ENCODE results near the gene PLCB4. TPM values are rescaled to one million over a fixed set of nuclear protein-coding genes. Genes with fewer than 3 reads are reported as not detected.

PLCB4 gene
- total and polyA plus RNA-seq, 2 experiments from 2014 or later, result 6.5 to 16.1 TPM

DNA sequence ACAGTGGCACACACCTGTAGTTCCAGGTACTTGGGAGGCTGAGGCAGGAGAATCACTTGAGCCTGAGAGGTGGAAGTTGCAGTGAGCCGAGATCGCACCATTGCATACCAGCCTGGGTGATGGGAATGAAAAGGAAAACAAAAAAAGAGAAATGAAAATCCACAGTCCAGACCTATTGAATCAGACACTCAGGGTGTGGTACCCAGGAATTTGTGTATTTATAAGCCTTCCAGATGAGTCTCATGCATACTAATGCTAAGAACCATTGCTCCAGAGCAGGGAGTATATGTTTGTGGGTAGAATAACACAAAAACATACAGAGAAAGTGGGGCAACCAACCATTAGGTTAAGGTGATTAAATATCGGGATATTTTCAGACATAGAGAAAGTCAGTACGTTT, 36.1 kb upstream of the PLCB4 start:
- H3K4me3 ChIP-seq, result no peak overlapping the region
- H2AFZ ChIP-seq, result no peak overlapping the region
- no peak for TF ChIP-seq CREB1 (CRISPR knock-in tag; IDR thresholded peaks at IDR 0.05; ENCODE audit: low read depth)
- TF ChIP-seq, protein P1, sequence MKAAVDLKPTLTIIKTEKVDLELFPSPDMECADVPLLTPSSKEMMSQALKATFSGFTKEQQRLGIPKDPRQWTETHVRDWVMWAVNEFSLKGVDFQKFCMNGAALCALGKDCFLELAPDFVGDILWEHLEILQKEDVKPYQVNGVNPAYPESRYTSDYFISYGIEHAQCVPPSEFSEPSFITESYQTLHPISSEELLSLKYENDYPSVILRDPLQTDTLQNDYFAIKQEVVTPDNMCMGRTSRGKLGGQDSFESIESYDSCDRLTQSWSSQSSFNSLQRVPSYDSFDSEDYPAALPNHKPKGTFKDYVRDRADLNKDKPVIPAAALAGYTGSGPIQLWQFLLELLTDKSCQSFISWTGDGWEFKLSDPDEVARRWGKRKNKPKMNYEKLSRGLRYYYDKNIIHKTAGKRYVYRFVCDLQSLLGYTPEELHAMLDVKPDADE (IDR thresholded peaks at IDR 0.05), result no peak
- TF ChIP-seq, protein P2, sequence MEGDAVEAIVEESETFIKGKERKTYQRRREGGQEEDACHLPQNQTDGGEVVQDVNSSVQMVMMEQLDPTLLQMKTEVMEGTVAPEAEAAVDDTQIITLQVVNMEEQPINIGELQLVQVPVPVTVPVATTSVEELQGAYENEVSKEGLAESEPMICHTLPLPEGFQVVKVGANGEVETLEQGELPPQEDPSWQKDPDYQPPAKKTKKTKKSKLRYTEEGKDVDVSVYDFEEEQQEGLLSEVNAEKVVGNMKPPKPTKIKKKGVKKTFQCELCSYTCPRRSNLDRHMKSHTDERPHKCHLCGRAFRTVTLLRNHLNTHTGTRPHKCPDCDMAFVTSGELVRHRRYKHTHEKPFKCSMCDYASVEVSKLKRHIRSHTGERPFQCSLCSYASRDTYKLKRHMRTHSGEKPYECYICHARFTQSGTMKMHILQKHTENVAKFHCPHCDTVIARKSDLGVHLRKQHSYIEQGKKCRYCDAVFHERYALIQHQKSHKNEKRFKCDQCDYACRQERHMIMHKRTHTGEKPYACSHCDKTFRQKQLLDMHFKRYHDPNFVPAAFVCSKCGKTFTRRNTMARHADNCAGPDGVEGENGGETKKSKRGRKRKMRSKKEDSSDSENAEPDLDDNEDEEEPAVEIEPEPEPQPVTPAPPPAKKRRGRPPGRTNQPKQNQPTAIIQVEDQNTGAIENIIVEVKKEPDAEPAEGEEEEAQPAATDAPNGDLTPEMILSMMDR (conservative IDR thresholded peaks at IDR 0.05; ENCODE audit: low read depth in 2 of 2), result no peak
- TF ChIP-seq, protein P3, sequence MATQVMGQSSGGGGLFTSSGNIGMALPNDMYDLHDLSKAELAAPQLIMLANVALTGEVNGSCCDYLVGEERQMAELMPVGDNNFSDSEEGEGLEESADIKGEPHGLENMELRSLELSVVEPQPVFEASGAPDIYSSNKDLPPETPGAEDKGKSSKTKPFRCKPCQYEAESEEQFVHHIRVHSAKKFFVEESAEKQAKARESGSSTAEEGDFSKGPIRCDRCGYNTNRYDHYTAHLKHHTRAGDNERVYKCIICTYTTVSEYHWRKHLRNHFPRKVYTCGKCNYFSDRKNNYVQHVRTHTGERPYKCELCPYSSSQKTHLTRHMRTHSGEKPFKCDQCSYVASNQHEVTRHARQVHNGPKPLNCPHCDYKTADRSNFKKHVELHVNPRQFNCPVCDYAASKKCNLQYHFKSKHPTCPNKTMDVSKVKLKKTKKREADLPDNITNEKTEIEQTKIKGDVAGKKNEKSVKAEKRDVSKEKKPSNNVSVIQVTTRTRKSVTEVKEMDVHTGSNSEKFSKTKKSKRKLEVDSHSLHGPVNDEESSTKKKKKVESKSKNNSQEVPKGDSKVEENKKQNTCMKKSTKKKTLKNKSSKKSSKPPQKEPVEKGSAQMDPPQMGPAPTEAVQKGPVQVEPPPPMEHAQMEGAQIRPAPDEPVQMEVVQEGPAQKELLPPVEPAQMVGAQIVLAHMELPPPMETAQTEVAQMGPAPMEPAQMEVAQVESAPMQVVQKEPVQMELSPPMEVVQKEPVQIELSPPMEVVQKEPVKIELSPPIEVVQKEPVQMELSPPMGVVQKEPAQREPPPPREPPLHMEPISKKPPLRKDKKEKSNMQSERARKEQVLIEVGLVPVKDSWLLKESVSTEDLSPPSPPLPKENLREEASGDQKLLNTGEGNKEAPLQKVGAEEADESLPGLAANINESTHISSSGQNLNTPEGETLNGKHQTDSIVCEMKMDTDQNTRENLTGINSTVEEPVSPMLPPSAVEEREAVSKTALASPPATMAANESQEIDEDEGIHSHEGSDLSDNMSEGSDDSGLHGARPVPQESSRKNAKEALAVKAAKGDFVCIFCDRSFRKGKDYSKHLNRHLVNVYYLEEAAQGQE (IDR thresholded peaks at IDR 0.05; ENCODE audit: unreplicated experiment), result no peak
- H3F3A ChIP-seq (replicated peaks; ENCODE audit: low read depth), result no peaks in the 10 kb centered on the region
- DNase-seq (ENCODE audit: low spot score), result no peak
- H3K27ac ChIP-seq (ENCODE audit: low read depth), result no peak overlapping the region
- H4K20me1 ChIP-seq (replicated peaks; ENCODE audit: insufficient read depth), result no peaks in the 10 kb centered on the region
- Mint-ChIP-seq H3K27me3 (ENCODE audit: insufficient read depth, low read depth, poor library complexity) (no peaks in the 10 kb centered on the region), H3K4me1 (no peaks in the 10 kb centered on the region), H3K4me3 (no peak overlapping the region), H3K9me3 (no peaks in the 10 kb centered on the region), H3K27ac (no peak overlapping the region), H3K36me3 (ENCODE audit: low read depth) (no peaks in the 10 kb centered on the region)
- H3K27me3 ChIP-seq (ENCODE audit: insufficient read depth), result no peaks in the 10 kb centered on the region
- H3K4me1 ChIP-seq (ENCODE audit: insufficient read depth), result no peaks in the 10 kb centered on the region
- no peak overlapping the region for H3K4me2 ChIP-seq
- H3K79me2 ChIP-seq (replicated peaks; ENCODE audit: insufficient read depth), result no peaks in the 10 kb centered on the region
- H3K9me2 ChIP-seq (ENCODE audit: insufficient read depth), result peaks cover 14% of the 10 kb centered on the region; the same call in 1 of the 2 replicates
- H3K36me3 ChIP-seq (ENCODE audit: insufficient read depth), result no peaks in the 10 kb centered on the region
- ATAC-seq, result no peak

DNA sequence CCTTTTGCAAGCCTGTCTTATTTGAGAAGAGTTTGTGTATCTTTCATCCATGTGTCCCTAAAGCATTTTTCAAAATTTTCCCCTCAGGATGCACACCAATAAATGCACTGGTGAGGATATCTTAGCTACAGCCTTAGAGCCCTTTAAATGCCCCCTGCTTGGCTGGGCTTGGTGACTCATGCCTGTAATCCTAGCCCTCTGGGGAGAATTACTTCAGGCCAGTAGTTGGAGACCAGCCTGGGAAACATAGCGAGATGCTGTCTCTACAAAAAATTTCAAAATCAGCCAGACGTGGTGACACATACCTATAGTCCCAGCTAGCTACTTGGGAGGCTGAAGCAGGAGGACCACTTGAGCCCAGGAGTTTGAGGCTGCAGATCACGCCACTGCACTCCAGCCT, 33.8 kb upstream of the PLCB4 start:
- Mint-ChIP-seq H3K36me3 (ENCODE audit: low read depth) (no peaks in the 10 kb centered on the region), H3K9me3 (no peaks in the 10 kb centered on the region), H3K27ac (no peak overlapping the region), H3K27me3 (ENCODE audit: insufficient read depth, low read depth, poor library complexity) (peaks cover 2% of the 10 kb centered on the region), H3K4me3 (no peak overlapping the region), H3K4me1 (no peaks in the 10 kb centered on the region)
- H3K27ac ChIP-seq (ENCODE audit: low read depth), result no peak overlapping the region
- H3K4me2 ChIP-seq, result no peak overlapping the region
- H3K4me3 ChIP-seq, result no peak overlapping the region
- DNase-seq (ENCODE audit: low spot score) (no peak), ATAC-seq (no peak)
- H2AFZ ChIP-seq, result no peak overlapping the region
- no peaks in the 10 kb centered on the region for H3K79me2 ChIP-seq (replicated peaks; ENCODE audit: insufficient read depth)
- H3K36me3 ChIP-seq (ENCODE audit: insufficient read depth), result no peaks in the 10 kb centered on the region
- no peaks in the 10 kb centered on the region for H4K20me1 ChIP-seq (replicated peaks; ENCODE audit: insufficient read depth)
- H3F3A ChIP-seq (replicated peaks; ENCODE audit: low read depth), result no peaks in the 10 kb centered on the region
- no peaks in the 10 kb centered on the region for H3K4me1 ChIP-seq (ENCODE audit: insufficient read depth)
- no peak for TF ChIP-seq POLR2AphosphoS5 (IDR thresholded peaks at IDR 0.05; ENCODE audit: low read depth)
- TF ChIP-seq, protein P3 (IDR thresholded peaks at IDR 0.05; ENCODE audit: unreplicated experiment), result no peak
- TF ChIP-seq, protein P2 (conservative IDR thresholded peaks at IDR 0.05; ENCODE audit: low read depth in 2 of 2), result no peak
- no peaks in the 10 kb centered on the region for H3K27me3 ChIP-seq (ENCODE audit: insufficient read depth)
- peaks cover 24% of the 10 kb centered on the region for H3K9me2 ChIP-seq (ENCODE audit: insufficient read depth)

All from GM23338 (cell line).